B cell (primary cell): Measurements from ENCODE around the gene OSBP2. TPM values are rescaled to one million over a fixed set of nuclear protein-coding genes. Genes with fewer than 3 reads are reported as not detected.

Experiments used
- ATAC-seq: fragments of 200-7000 bp; cut with Tn5 transposase; one replicate; pipeline ENCODE4 v1.10.0; 2021; ENCODE audit warnings: low read depth, mild to moderate bottlenecking, moderate number of reproducible peaks, moderate library complexity
- CTCF ChIA-PET: fragments of 350-600 bp; sonication (Branson Sonifier 250); formaldehyde crosslinking; loops from one replicate; lab custom pipeline; 2021; ENCODE audit warnings: antibody characterized with exemption, inconsistent platforms; lab: Charles Lee
- POLR2A ChIA-PET: fragments of 350-600 bp; sonication (Branson Sonifier 250); formaldehyde crosslinking; loops from one replicate; lab custom pipeline; 2021; ENCODE audit warnings: antibody characterized with exemption; lab: Charles Lee
- DNase-seq: peaks from one replicate; pipeline ENCODE4 v3.0.0; 2013
- H2AFZ ChIP-seq: 2 replicates; pipeline ENCODE4 v1.6.1; 2012; ENCODE audit warnings: mild to moderate bottlenecking, low read depth, low read length; ENCODE audit not compliant: insufficient read depth, poor library complexity, severe bottlenecking
- H3K27ac ChIP-seq, 2 donors: 1 replicate in 1 of 2; 2 replicates in 1 of 2; pipeline ENCODE4 v1.5.1; 2012 to 2013; ENCODE audit warnings: low read length in 2 of 2, mild to moderate bottlenecking in 2 of 2, moderate library complexity in 1 of 2
- H3K27me3 ChIP-seq, 4 experiments: fragments of 200-600 bp in 1 of 4; sonication (generic) in 1 of 4; replicated peaks in 1 of 4; 1 replicate in 2 of 4; 2 replicates in 2 of 4; pipeline versions ENCODE4 v1.6.1 to v1.7.0; 2013 to 2016; ENCODE audit warnings: low read length in 3 of 4, mild to moderate bottlenecking in 2 of 4, mixed read lengths in 1 of 4, moderate library complexity in 1 of 4; ENCODE audit not compliant: insufficient read depth in 4 of 4, control insufficient read depth in 3 of 4; ENCODE audit errors: control extremely low read depth in 1 of 4
- H3K36me3 ChIP-seq, 2 experiments: replicated peaks in 1 of 2; 1 replicate in 1 of 2; 2 replicates in 1 of 2; pipeline versions ENCODE4 v1.6.1 to v1.7.1; 2013; ENCODE audit warnings: low read length in 1 of 2; ENCODE audit not compliant: insufficient read depth in 2 of 2, control insufficient read depth in 1 of 2; ENCODE audit errors: control extremely low read depth in 1 of 2, extremely low read depth in 1 of 2
- H3K4me1 ChIP-seq, 2 donors: fragments of 200-600 bp in 1 of 2; sonication (generic) in 1 of 2; 1 replicate in 1 of 2; 2 replicates in 1 of 2; pipeline versions ENCODE4 v1.5.1 to v1.6.1; 2013 to 2017; ENCODE audit warnings: low read length in 2 of 2; ENCODE audit not compliant: control insufficient read depth in 2 of 2, insufficient read depth in 2 of 2
- H3K4me2 ChIP-seq: replicated peaks from 2 replicates; pipeline ENCODE3; 2012; ENCODE audit warnings: mild to moderate bottlenecking, low read depth, low read length; ENCODE audit not compliant: poor library complexity, severe bottlenecking
- H3K4me3 ChIP-seq, 5 experiments: fragments of 200-600 bp in 1 of 5; sonication (generic) in 1 of 5; 1 replicate in 3 of 5; 2 replicates in 2 of 5; pipeline versions ENCODE4 v1.5.1 to v1.7.0; 2011 to 2016; ENCODE audit warnings: low read length in 4 of 5, mild to moderate bottlenecking in 4 of 5, low read depth in 2 of 5, control low read depth in 1 of 5, moderate library complexity in 1 of 5; ENCODE audit not compliant: insufficient read depth in 1 of 5; ENCODE audit errors: control extremely low read depth in 1 of 5, extremely low read depth in 1 of 5
- H3K79me2 ChIP-seq: fragments of 200-600 bp; sonication (generic); one replicate; pipeline ENCODE4 v1.6.0; 2016; ENCODE audit warnings: low read length; ENCODE audit not compliant: control insufficient read depth, insufficient read depth
- H3K9ac ChIP-seq: fragments of 200-600 bp; sonication (generic); 2 replicates; pipeline ENCODE4 v1.6.1; 2017; ENCODE audit warnings: mild to moderate bottlenecking, low read length, moderate library complexity
- H3K9me3 ChIP-seq, 3 donors: one replicate each; pipeline versions ENCODE4 v1.6.1 to v1.7.1; 2013; ENCODE audit warnings: low read length in 2 of 3; ENCODE audit not compliant: control insufficient read depth in 2 of 3, insufficient read depth in 1 of 3; ENCODE audit errors: control extremely low read depth in 1 of 3
- H4K20me1 ChIP-seq: 2 replicates; pipeline ENCODE4 v1.6.0; 2012; ENCODE audit warnings: mild to moderate bottlenecking, low read length; ENCODE audit not compliant: insufficient read depth, control insufficient read depth, poor library complexity, severe bottlenecking
- H3K27ac Mint-ChIP-seq: one replicate; pipeline ENCODE4 v1.8.0; 2021; ENCODE audit warnings: mixed read lengths
- H3K27me3 Mint-ChIP-seq: one replicate; pipeline ENCODE4 v1.8.0; 2021; ENCODE audit warnings: mixed read lengths
- H3K4me1 Mint-ChIP-seq: one replicate; pipeline ENCODE4 v1.8.0; 2021; ENCODE audit warnings: mixed read lengths
- H3K4me3 Mint-ChIP-seq: one replicate; pipeline ENCODE4 v1.8.0; 2021; ENCODE audit warnings: mixed read lengths
- H3K9me3 Mint-ChIP-seq: one replicate; pipeline ENCODE4 v1.8.0; 2022; ENCODE audit warnings: mixed read lengths; ENCODE audit not compliant: insufficient read depth
- EZH2 ChIP-seq: IDR thresholded peaks from 2 replicates; pipeline ENCODE4 v1.6.1; 2012; ENCODE audit warnings: borderline replicate concordance, low read depth, mild to moderate bottlenecking, moderate library complexity, low read length; ENCODE audit not compliant: insufficient read depth, poor library complexity, severe bottlenecking
- WGBS: methylation state at CpG from one replicate; pipeline ENCODE4 v1.1.5; 2013; ENCODE audit warnings: missing lambda C conversion rate; ENCODE audit not compliant: insufficient coverage; 5-methylcytosine and 5-hydroxymethylcytosine counted together
- intact Hi-C: fragments of 100-400 bp; cut with micrococcal nuclease; formaldehyde crosslinking; loops from one replicate; pipeline ENCODE4 v1.10.0; 2022
- polyA plus RNA-seq: library from polyadenylated mRNA; depleted of rRNA; stranded (reverse); fragments of >200 nt; gene quantifications from 2 replicates; pipeline ENCODE4 v1.2.3, GENCODE V29; 2012
- total RNA-seq, 2 donors: library from RNA; stranded (reverse); fragments of 120-200 nt in 1 of 2; gene quantifications; 1 replicate in 1 of 2; 2 replicates in 1 of 2; pipeline versions ENCODE4 v1.2.3 to v1.2.4, GENCODE V29; 2013 to 2022
- TF ChIP-seq, protein P1 (sequence below): fragments of 200-600 bp; IDR thresholded peaks from one replicate; pipeline ENCODE4 v1.8.0; 2022; ENCODE audit warnings: antibody characterized with exemption, mild to moderate bottlenecking

The OSBP2 gene
- total and polyA plus RNA-seq, 2 donors (not counting 1 experiment from before 2014, with no cell fraction given), result 0.10 to 1.0 TPM

GRCh38 chr22:30767661-30768060 lies 73.0 kb downstream of the OSBP2 start:
- WGBS, result 90% methylated on average over 6 of the region's 6 CpGs
- ChIA-PET POLR2A (no interaction called here), CTCF (interaction anchor here (0.9 kb wide), 1 partner anchor 150 kb away, joined by 4 read pairs; no protein-coding TSS in a partner anchor)
- Mint-ChIP-seq H3K9me3 (no peaks in the 10 kb centered on the region), H3K4me3 (no peak overlapping the region), H3K27me3 (no peaks in the 10 kb centered on the region), H3K27ac (no peak overlapping the region), H3K4me1 (no peaks in the 10 kb centered on the region)
- H3K4me1 ChIP-seq, result no peaks in the 10 kb centered on the region
- H3K4me3 ChIP-seq, result no peak overlapping the region
- no peak overlapping the region for H3K9ac ChIP-seq
- H3K27me3 ChIP-seq, result peaks cover 0 to 3% (median 0%) of the 10 kb centered on the region in 4 experiments
- intact Hi-C loops, result no loop called here
- H3K36me3 ChIP-seq, result no peaks in the 10 kb centered on the region
- TF ChIP-seq, protein P1, sequence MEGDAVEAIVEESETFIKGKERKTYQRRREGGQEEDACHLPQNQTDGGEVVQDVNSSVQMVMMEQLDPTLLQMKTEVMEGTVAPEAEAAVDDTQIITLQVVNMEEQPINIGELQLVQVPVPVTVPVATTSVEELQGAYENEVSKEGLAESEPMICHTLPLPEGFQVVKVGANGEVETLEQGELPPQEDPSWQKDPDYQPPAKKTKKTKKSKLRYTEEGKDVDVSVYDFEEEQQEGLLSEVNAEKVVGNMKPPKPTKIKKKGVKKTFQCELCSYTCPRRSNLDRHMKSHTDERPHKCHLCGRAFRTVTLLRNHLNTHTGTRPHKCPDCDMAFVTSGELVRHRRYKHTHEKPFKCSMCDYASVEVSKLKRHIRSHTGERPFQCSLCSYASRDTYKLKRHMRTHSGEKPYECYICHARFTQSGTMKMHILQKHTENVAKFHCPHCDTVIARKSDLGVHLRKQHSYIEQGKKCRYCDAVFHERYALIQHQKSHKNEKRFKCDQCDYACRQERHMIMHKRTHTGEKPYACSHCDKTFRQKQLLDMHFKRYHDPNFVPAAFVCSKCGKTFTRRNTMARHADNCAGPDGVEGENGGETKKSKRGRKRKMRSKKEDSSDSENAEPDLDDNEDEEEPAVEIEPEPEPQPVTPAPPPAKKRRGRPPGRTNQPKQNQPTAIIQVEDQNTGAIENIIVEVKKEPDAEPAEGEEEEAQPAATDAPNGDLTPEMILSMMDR, result no peak
- TF ChIP-seq EZH2, result no peak
- ATAC-seq (no peak), DNase-seq (no peak)
- no peaks in the 10 kb centered on the region for H3K79me2 ChIP-seq
- no peaks in the 10 kb centered on the region for H4K20me1 ChIP-seq
- H3K9me3 ChIP-seq, result no peaks in the 10 kb centered on the region
- no peak overlapping the region for H3K27ac ChIP-seq
- no peak overlapping the region for H3K4me2 ChIP-seq
- no peak overlapping the region for H2AFZ ChIP-seq

DNA sequence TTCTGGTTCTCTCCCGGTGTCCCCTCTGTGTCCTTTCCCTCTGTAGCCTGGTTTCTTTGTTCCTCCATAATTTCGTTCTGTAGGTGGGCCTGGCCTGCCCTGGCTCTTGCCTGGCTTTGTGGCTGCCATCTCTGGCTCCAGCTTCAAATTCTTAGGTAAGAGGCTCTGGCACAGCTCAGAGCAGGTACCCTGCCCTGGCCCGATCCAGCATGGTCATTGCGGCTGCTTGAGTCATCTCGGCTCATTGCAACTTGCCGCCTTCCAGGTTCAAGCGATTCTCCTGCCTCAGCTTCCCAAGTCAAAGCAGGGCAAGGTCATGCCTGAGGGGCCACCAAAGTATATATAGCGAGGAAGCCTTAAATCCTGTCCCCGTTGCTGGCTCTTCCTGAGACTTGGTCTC lies 76.0 kb downstream of the OSBP2 start:
- no peak for TF ChIP-seq EZH2
- TF ChIP-seq, protein P1, result no peak
- no peaks in the 10 kb centered on the region for H4K20me1 ChIP-seq
- H3K9me3 ChIP-seq, result no peaks in the 10 kb centered on the region
- CTCF ChIA-PET, result no interaction called here
- H3K9me3 Mint-ChIP-seq, result no peaks in the 10 kb centered on the region
- no peak overlapping the region for H3K4me3 Mint-ChIP-seq
- no peaks in the 10 kb centered on the region for H3K4me1 Mint-ChIP-seq
- no peak overlapping the region for H2AFZ ChIP-seq
- H3K27me3 Mint-ChIP-seq, result no peaks in the 10 kb centered on the region
- 87% methylated on average over 9 of the region's 9 CpGs for WGBS
- H3K4me2 ChIP-seq, result no peak overlapping the region
- no peaks in the 10 kb centered on the region for H3K36me3 ChIP-seq
- H3K27ac ChIP-seq, result no peak overlapping the region
- ATAC-seq (no peak), DNase-seq (no peak)
- intact Hi-C loops, result no loop called here
- no peaks in the 10 kb centered on the region for H3K4me1 ChIP-seq
- H3K27me3 ChIP-seq, result peaks cover 0 to 3% (median 0%) of the 10 kb centered on the region in 4 experiments
- no peak overlapping the region for H3K9ac ChIP-seq
- no peak overlapping the region for H3K4me3 ChIP-seq
- POLR2A ChIA-PET, result no interaction called here
- no peaks in the 10 kb centered on the region for H3K79me2 ChIP-seq
- no peak overlapping the region for H3K27ac Mint-ChIP-seq
